LNCAP (cell line): ENCODE results near the gene KRT8.
A peak's percentile ranks its signal among the peaks of the same experiment; 100 is the strongest.

Experiments
- TF ChIP-seq, protein P1 (sequence below): fragments of 450-650 bp; IDR thresholded peaks from 2 replicates; pipeline ENCODE4 v1.5.1; 2017; ENCODE audit warnings: mild to moderate bottlenecking

Gene KRT8

DNA sequence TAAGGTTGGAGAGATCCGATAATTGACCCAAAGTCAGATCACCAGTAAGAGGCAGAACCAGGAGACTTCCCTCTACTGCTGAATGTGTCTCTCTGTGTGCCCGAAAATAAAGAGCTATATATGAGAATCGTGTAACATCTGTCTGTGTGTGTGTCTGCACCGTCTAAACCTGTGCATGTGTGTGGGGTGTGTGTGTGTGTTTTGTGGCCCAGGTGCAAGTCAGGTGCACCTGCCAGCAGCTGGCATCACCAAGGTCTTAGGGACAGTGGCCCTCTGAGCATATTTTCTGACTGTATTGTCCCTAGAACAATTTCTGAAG, 31.4 kb downstream of the KRT8 start:
- TF ChIP-seq, protein P1, sequence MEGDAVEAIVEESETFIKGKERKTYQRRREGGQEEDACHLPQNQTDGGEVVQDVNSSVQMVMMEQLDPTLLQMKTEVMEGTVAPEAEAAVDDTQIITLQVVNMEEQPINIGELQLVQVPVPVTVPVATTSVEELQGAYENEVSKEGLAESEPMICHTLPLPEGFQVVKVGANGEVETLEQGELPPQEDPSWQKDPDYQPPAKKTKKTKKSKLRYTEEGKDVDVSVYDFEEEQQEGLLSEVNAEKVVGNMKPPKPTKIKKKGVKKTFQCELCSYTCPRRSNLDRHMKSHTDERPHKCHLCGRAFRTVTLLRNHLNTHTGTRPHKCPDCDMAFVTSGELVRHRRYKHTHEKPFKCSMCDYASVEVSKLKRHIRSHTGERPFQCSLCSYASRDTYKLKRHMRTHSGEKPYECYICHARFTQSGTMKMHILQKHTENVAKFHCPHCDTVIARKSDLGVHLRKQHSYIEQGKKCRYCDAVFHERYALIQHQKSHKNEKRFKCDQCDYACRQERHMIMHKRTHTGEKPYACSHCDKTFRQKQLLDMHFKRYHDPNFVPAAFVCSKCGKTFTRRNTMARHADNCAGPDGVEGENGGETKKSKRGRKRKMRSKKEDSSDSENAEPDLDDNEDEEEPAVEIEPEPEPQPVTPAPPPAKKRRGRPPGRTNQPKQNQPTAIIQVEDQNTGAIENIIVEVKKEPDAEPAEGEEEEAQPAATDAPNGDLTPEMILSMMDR, result no peak

DNA sequence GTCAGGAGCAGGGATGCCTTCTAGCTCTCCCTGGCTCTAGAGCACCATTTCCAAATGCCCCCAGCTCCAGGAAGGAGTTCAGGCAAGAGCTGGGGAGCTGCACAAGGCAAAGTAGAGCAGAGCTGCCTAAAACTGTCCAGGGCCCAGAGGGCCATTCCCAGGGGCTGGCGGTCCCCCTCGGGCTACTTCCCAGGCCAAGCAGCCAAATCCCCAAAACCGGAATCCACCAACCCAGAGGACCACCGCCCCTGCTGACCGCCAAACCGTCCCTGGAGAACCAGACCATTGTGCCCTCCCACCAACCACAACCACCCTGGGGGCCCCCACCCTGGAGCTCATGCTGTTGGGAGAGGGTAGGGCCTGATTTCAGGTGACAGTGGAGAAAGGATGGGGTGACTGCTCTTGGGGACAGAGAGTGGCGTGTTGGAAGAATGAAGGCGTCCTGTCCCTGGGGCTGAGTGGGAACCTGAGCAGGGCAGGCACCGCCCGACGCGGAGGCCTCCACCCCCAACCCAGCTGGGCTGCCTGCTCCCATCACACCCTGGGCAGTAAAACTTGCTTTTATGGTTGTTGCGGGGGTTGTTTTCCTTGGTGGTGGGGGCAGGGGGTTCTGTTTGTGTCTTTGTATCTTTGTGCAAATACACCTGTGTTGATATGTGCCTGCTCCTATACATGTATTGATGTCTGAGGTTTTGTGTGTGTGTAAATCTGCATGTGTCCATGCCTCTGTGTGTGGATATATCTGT, 32.1 kb downstream of the KRT8 start:
- TF ChIP-seq, protein P1, result no peak

DNA sequence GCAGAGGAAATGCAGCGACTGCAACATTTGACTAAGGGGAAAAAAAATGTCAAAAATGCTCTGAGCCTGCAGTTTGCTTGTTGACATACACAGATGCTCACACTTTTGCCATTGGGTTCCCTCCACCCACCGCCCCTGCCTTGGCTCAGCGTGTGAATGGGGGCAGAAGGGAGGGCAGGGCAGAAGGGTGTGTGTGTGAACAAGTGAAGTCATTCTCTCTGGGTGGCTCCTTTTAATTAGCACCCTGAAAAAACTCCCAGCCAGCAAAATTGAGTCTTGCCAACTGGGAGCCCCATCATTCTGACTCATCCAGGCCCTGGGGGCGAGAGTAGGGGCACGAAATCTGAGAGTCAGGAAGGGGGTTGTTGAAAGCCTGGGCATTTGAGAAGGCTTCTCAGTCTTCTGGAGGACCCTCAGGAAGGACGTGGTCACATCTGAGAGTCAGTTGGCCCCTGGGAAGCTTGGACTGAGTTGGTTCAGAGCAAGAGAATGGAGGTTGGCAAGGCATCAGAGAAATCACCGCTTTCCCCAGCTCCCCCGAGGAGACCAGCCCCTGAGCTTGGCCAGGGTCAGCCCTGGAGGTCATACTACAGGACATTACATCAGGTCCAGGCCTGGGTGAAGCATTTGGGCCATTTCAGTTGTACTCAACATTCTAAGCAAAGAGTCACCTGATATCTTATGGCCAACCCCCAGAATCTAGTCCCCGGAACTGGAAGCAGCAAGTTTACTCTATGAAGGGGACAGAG, 33.4 kb downstream of the KRT8 start:
- TF ChIP-seq, protein P1, result no peak

DNA sequence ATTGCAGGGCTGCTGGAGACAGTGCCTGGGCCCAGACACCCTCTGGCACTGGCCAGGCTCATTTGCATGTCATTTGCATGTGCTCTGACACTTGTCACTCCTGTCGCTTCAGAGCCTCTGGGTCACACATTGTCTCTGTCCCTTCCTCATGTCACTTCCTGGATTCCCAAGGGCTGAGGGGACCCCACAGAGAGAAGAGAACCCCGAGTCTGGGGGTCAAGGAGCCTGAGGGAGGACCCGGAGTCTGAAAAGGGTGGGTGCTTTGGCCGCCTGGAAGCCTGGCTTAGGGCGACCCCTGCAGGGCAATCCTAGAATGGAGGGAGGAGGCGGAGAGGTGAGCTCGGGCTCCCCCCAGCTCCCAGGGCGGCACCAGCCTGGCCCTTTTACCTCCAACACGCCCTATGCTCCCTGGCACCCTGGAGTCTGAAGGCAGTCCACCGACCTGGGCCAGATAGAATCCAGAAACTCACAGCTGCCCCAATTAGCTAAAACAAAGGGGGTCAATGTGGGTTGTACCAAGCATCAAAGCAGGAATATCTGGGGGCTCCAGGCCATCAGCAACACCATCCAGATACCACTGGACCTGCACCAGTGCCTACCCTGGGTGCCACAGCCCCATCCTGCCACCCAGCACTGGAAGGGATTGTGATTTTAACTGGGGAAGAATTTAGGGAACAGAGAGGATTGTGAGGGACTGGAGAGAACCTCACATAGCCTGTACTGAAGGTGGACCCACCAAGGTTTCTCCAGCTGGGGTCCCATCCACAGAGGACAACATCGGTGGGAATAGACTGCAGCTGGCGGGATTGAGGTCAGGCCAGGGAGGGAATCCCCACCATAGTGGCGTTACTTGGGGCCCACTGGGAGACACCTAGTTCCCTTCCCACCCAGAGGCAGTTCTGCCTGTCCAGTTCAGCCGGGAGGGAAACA, 34.2 kb downstream of the KRT8 start:
- TF ChIP-seq, protein P1, result peak; percentile 88

DNA sequence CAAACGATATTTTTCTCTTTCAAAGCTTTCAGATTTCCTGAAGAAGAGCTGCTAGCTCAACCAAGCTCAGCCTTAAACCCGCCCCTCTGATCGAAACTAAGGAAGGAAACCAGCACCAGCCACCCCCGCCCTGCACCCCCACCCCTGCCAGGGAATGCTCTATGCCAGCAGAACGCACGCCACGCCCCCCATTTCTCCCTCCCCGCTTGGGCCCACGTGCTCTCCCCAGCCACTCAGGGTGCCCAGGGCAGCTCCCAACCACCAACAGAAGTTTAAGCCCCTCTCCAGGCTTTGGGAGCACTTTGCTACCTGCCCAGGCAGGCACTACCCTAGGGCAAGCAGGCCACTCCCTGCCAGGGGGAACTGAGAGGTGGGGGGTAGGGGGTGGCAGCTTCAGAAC, 37.2 kb downstream of the KRT8 start:
- TF ChIP-seq, protein P1, result no peak

DNA sequence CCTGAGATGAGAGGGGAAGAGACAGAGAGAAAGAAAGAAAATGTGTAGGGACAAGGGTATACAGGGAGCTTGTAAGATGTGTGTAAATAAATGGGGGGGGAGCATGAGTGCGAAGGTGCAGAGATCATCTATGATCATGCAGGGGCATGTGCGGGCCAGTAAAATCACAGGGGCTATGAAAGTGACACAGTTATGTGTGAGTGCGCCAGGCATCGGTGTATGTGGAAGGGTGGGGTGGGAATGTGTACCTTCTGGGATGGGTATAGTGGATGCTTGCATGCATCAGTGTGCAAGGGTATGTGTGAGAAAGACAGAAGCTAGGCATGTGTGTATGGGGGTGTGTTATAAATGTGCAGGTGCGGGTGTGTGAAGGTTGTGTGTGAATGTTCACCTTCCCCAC, 37.7 kb downstream of the KRT8 start:
- TF ChIP-seq, protein P1, result no peak
